Endothelial cell of umbilical vein (primary cell): Measurements from ENCODE around the gene MLC1. TPM values are rescaled to one million over a fixed set of nuclear protein-coding genes. Genes with fewer than 3 reads are reported as not detected.

ENCODE experiments used
- BruUV-seq: library from RNA; stranded (reverse); fragments of 400-500 nt; replicated peaks from 2 replicates; lab custom pipeline; 2021; lab: Mats Ljungman, UMichigan
- CTCF ChIA-PET: fragments of 300-600, 350-600 bp; sonication (Branson Sonifier 250); formaldehyde crosslinking; loops from one replicate; lab custom pipeline; 2021; ENCODE audit warnings: antibody characterized with exemption, inconsistent platforms; lab: Charles Lee
- POLR2A ChIA-PET: fragments of 300-600, 350-600 bp; sonication (Branson Sonifier 250); formaldehyde crosslinking; loops from one replicate; lab custom pipeline; 2021; ENCODE audit warnings: antibody characterized with exemption, inconsistent platforms; lab: Charles Lee
- DNase-seq: peaks from one replicate; pipeline ENCODE4 v3.0.0-alpha.2; 2011; ENCODE audit warnings: low read depth, low spot score
- FAIRE-seq: peaks from 2 replicates; lab custom pipeline; 2011; peaks lifted over from hg19 to GRCh38; lab: Jason Lieb, UNC
- H2AFZ ChIP-seq: 2 replicates; pipeline ENCODE4 v1.6.0; 2012; ENCODE audit warnings: low read depth, low read length, control low read depth, inconsistent platforms
- H3K27ac ChIP-seq: 2 replicates; pipeline ENCODE4 v1.5.1; 2011; ENCODE audit warnings: low read depth, mild to moderate bottlenecking, control low read depth, low read length, moderate library complexity; ENCODE audit not compliant: insufficient read depth
- H3K27me3 ChIP-seq, 2 experiments: 2 replicates each; pipeline versions ENCODE4 v1.6.0 to v1.6.1; 2011; ENCODE audit warnings: low read length in 2 of 2, mixed read lengths in 1 of 2; ENCODE audit not compliant: control insufficient read depth in 2 of 2, insufficient read depth in 2 of 2
- H3K36me3 ChIP-seq, 2 experiments: 2 replicates in 1 of 2; 3 replicates in 1 of 2; pipeline ENCODE4 v1.5.1; 2011; ENCODE audit warnings: low read length in 2 of 2, mild to moderate bottlenecking in 1 of 2, moderate library complexity in 1 of 2; ENCODE audit not compliant: control insufficient read depth in 2 of 2, insufficient read depth in 2 of 2; ENCODE audit errors: extremely low read depth in 1 of 2
- H3K4me1 ChIP-seq: 3 replicates; pipeline ENCODE4 v1.5.1; 2011; ENCODE audit warnings: mild to moderate bottlenecking, low read length; ENCODE audit not compliant: control insufficient read depth, insufficient read depth; ENCODE audit errors: extremely low read depth
- H3K4me2 ChIP-seq: 2 replicates; pipeline ENCODE4 v1.6.1; 2011; ENCODE audit warnings: low read length, control low read depth, mixed read lengths; ENCODE audit not compliant: insufficient read depth
- H3K4me3 ChIP-seq, 3 experiments: fragments of 200-600 bp in 1 of 3; sonication (generic), shearing (Covaris generic) in 1 of 3; replicated peaks in 1 of 3; 2 replicates each; pipeline ENCODE4 v1.5.1; 2011 to 2016; ENCODE audit warnings: control low read depth in 3 of 3, low read length in 3 of 3, mild to moderate bottlenecking in 2 of 3, inconsistent platforms in 1 of 3, low read depth in 1 of 3, moderate library complexity in 1 of 3; ENCODE audit not compliant: insufficient read depth in 1 of 3
- H3K79me2 ChIP-seq: 2 replicates; pipeline ENCODE4 v1.6.0; 2012; ENCODE audit warnings: low read length, inconsistent platforms; ENCODE audit not compliant: control insufficient read depth, insufficient read depth
- H3K9ac ChIP-seq: replicated peaks from 2 replicates; pipeline ENCODE3; 2011; ENCODE audit warnings: low read length, control low read depth; ENCODE audit not compliant: insufficient read depth; ENCODE audit errors: extremely low read depth
- H3K9me1 ChIP-seq: replicated peaks from 3 replicates; pipeline ENCODE4 v1.6.0; 2011; ENCODE audit warnings: mild to moderate bottlenecking, low read length; ENCODE audit not compliant: control insufficient read depth, insufficient read depth; ENCODE audit errors: extremely low read depth
- H3K9me3 ChIP-seq: replicated peaks from 2 replicates; pipeline ENCODE4 v1.5.1; 2012; ENCODE audit warnings: low read length, inconsistent platforms; ENCODE audit not compliant: control insufficient read depth, insufficient read depth
- H4K20me1 ChIP-seq: replicated peaks from 2 replicates; pipeline ENCODE3; 2011; ENCODE audit warnings: mild to moderate bottlenecking, low read length; ENCODE audit not compliant: control insufficient read depth, insufficient read depth; ENCODE audit errors: extremely low read depth
- EZH2 ChIP-seq: IDR thresholded peaks from 2 replicates; pipeline ENCODE4 v1.6.1; 2012; ENCODE audit warnings: borderline replicate concordance, low read depth, mild to moderate bottlenecking, moderate library complexity, low read length, inconsistent platforms; ENCODE audit not compliant: severe bottlenecking
- FOS ChIP-seq: IDR thresholded peaks from 2 replicates; pipeline ENCODE4 v1.6.1; 2011; ENCODE audit warnings: mild to moderate bottlenecking, low read length, moderate library complexity, borderline replicate concordance; ENCODE audit not compliant: insufficient read depth
- GATA2 ChIP-seq: IDR thresholded peaks from 2 replicates; pipeline ENCODE4 v1.7.0; 2011; ENCODE audit warnings: low read depth, mild to moderate bottlenecking, moderate library complexity, mixed read lengths, low read length; ENCODE audit not compliant: insufficient read length, insufficient read depth
- JUN ChIP-seq: IDR thresholded peaks from 2 replicates; pipeline ENCODE4 v1.6.1; 2011; ENCODE audit warnings: borderline replicate concordance, low read depth; ENCODE audit not compliant: insufficient read length, insufficient read depth
- MYC ChIP-seq: IDR thresholded peaks from one replicate; pipeline ENCODE4 v1.6.1; 2011; ENCODE audit warnings: mild to moderate bottlenecking, low read depth, low read length
- POLR2A ChIP-seq: IDR thresholded peaks from 2 replicates; pipeline ENCODE4 v1.6.1; 2012; ENCODE audit warnings: low read depth, mild to moderate bottlenecking, control low read depth, low read length
- POLR2AphosphoS5 ChIP-seq: IDR thresholded peaks from 2 replicates; pipeline ENCODE4 v1.6.1; 2012; ENCODE audit warnings: low read depth, mild to moderate bottlenecking, control low read depth, low read length, moderate library complexity; ENCODE audit not compliant: insufficient read depth
- dilution Hi-C: fragments of 300-500 bp; cut with MboI; formaldehyde crosslinking; loops from one replicate; pipeline ENCODE4 v1.15.0; 2019; ENCODE audit warnings: low sequenced_read_pairs; ENCODE audit not compliant: extremely low pct_ligation_motif_present
- intact Hi-C: fragments of 100-400 bp; cut with micrococcal nuclease; formaldehyde crosslinking; loops from one replicate; pipeline ENCODE4 v1.10.0; 2022
- polyA plus RNA-seq, 4 experiments: library from polyadenylated mRNA; depleted of rRNA in 3 of 4; stranded (reverse) in 3 of 4; unstranded in 1 of 4; fragments of >200 nt; gene quantifications; 2 replicates each; pipeline versions ENCODE4 v1.2.1 to v1.2.3, GENCODE V29; 2011 to 2012; ENCODE audit warnings: missing spikeins in 1 of 4
- total RNA-seq: library from RNA; stranded (reverse); gene quantifications from 2 replicates; pipeline ENCODE4 v1.2.3, GENCODE V29; 2021
- TF ChIP-seq, protein P1 (sequence below), 2 donors: IDR thresholded peaks; 1 replicate in 1 of 2; 2 replicates in 1 of 2; pipeline ENCODE4 v1.5.1; 2011; ENCODE audit warnings: low read length in 2 of 2, mild to moderate bottlenecking in 2 of 2, moderate library complexity in 2 of 2, control low read depth in 1 of 2, inconsistent platforms in 1 of 2, low read depth in 1 of 2; ENCODE audit not compliant: insufficient read depth in 1 of 2; ENCODE audit errors: extremely low read depth in 1 of 2
- TF ChIP-seq, protein P2 (sequence below): IDR thresholded peaks from 2 replicates; pipeline ENCODE4 v1.6.1; 2011; ENCODE audit not compliant: insufficient read depth, insufficient read length

MLC1 gene
- total and polyA plus RNA-seq, 2 donors (not counting 3 experiments of a cell fraction or from before 2014, with no cell fraction given) = not detected

DNA sequence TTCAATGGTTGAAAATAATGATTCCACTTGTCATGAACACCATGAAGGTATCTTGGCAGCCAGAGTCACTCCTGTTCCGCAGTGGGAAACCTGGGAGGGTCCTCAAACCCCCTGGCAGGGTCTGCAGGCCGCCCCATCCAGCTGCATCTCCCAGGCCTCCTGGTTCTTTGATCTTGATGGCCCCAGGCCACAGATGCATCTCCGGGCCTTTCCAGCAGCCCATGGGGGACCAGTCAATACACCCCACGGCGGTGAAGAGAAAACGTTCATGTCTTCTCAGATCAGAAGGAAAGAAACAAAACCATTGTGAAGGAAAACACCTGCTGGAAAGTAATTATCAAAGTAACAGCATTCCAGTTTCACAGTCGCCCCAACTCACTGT, 25.4 kb downstream of the MLC1 start:
- H3K9me3 ChIP-seq = no peaks in the 10 kb centered on the region
- TF ChIP-seq EZH2 (no peak), JUN (no peak), POLR2AphosphoS5 (no peak), MYC (no peak), FOS (no peak), GATA2 (no peak), POLR2A (no peak)
- TF ChIP-seq, protein P1, sequence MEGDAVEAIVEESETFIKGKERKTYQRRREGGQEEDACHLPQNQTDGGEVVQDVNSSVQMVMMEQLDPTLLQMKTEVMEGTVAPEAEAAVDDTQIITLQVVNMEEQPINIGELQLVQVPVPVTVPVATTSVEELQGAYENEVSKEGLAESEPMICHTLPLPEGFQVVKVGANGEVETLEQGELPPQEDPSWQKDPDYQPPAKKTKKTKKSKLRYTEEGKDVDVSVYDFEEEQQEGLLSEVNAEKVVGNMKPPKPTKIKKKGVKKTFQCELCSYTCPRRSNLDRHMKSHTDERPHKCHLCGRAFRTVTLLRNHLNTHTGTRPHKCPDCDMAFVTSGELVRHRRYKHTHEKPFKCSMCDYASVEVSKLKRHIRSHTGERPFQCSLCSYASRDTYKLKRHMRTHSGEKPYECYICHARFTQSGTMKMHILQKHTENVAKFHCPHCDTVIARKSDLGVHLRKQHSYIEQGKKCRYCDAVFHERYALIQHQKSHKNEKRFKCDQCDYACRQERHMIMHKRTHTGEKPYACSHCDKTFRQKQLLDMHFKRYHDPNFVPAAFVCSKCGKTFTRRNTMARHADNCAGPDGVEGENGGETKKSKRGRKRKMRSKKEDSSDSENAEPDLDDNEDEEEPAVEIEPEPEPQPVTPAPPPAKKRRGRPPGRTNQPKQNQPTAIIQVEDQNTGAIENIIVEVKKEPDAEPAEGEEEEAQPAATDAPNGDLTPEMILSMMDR (IDR thresholded peaks at IDR 0.05; ENCODE audit: extremely low read depth in 1 of 2, insufficient read depth in 1 of 2, low read depth in 1 of 2, low read length in 2 of 2) = no peak
- TF ChIP-seq, protein P2, sequence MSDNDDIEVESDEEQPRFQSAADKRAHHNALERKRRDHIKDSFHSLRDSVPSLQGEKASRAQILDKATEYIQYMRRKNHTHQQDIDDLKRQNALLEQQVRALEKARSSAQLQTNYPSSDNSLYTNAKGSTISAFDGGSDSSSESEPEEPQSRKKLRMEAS = no peak
- no peak overlapping the region for H3K4me3 ChIP-seq
- H3K27ac ChIP-seq = no peak overlapping the region
- H3K27me3 ChIP-seq = peaks cover 10 to 19% of the 10 kb centered on the region in 2 experiments
- H4K20me1 ChIP-seq = no peaks in the 10 kb centered on the region
- H3K79me2 ChIP-seq = no peaks in the 10 kb centered on the region
- ChIA-PET POLR2A (no interaction called here), CTCF (interaction anchor here (0.9 to 2.5 kb wide), 6 partner anchors 9 to 129 kb away, joined by 3 to 9 read pairs (median 4); partner anchors contain the start of gene MLC1)
- BruUV-seq = no TSS peak
- FAIRE-seq (no peak), DNase-seq (no peak)
- dilution Hi-C loops (no loop called here), intact Hi-C loops (no loop called here)
- H3K9me1 ChIP-seq = no peaks in the 10 kb centered on the region
- H3K9ac ChIP-seq = no peak overlapping the region
- H3K4me1 ChIP-seq = no peaks in the 10 kb centered on the region
- H3K36me3 ChIP-seq = no peaks in the 10 kb centered on the region
- no peak overlapping the region for H2AFZ ChIP-seq
- no peak overlapping the region for H3K4me2 ChIP-seq
